ENCODE data around the gene RIMBP2.

RIMBP2 gene

GRCh38 chr12:130569521-130569920 is 146.6 kb downstream of the RIMBP2 start:
- DNase-seq (ENCODE audit: low read depth), result no peak

GRCh38 chr12:130568501-130568900 is 147.6 kb downstream of the RIMBP2 start:
- no peak for DNase-seq (ENCODE audit: low read depth)

GRCh38 chr12:130568041-130568440 is 148.1 kb downstream of the RIMBP2 start:
- no peak for DNase-seq (ENCODE audit: low read depth)

- no peak for DNase-seq (ENCODE audit: low read depth)
Measured at GRCh38 chr12:130566446-130567155, 149.5 kb downstream of the RIMBP2 start.

GRCh38 chr12:130565189-130565588 is 150.9 kb downstream of the RIMBP2 start:
- DNase-seq (ENCODE audit: low read depth), result no peak

GRCh38 chr12:130563323-130563722 is 152.8 kb downstream of the RIMBP2 start:
- no peak for DNase-seq (ENCODE audit: low read depth)

GRCh38 chr12:130562716-130563115 is 153.4 kb downstream of the RIMBP2 start:
- DNase-seq (ENCODE audit: low read depth), result no peak

- no peak for DNase-seq (ENCODE audit: low read depth)
Measured at GRCh38 chr12:130560321-130560720, 155.8 kb downstream of the RIMBP2 start.

- no peak for DNase-seq (ENCODE audit: low read depth)
Measured at GRCh38 chr12:130559806-130560205, 156.3 kb downstream of the RIMBP2 start.

- no peak for DNase-seq (ENCODE audit: low read depth)
Measured at GRCh38 chr12:130557886-130558765, 158.0 kb downstream of the RIMBP2 start.

- no peak for DNase-seq (ENCODE audit: low read depth)
Measured at GRCh38 chr12:130557201-130557600, 158.9 kb downstream of the RIMBP2 start.

- DNase-seq (ENCODE audit: low read depth), result no peak
Measured at GRCh38 chr12:130556486-130557055, 159.5 kb downstream of the RIMBP2 start.

GRCh38 chr12:130555628-130556485 is 160.2 kb downstream of the RIMBP2 start:
- no peak for DNase-seq (ENCODE audit: low read depth)

GRCh38 chr12:130555221-130555620 is 160.9 kb downstream of the RIMBP2 start:
- DNase-seq (ENCODE audit: low read depth), result no peak

- no peak for DNase-seq (ENCODE audit: low read depth)
Measured at GRCh38 chr12:130552483-130552996, 163.6 kb downstream of the RIMBP2 start.

GRCh38 chr12:130549361-130549760 is 166.7 kb downstream of the RIMBP2 start:
- no peak for DNase-seq (ENCODE audit: low read depth)

- no peak for DNase-seq (ENCODE audit: low read depth)
Measured at GRCh38 chr12:130547480-130548155, 168.5 kb downstream of the RIMBP2 start.

GRCh38 chr12:130546494-130546893 is 169.6 kb downstream of the RIMBP2 start:
- DNase-seq (ENCODE audit: low read depth), result no peak

- DNase-seq (ENCODE audit: low read depth), result no peak
Measured at GRCh38 chr12:130545475-130545874, 170.6 kb downstream of the RIMBP2 start.

- DNase-seq (ENCODE audit: low read depth), result no peak
Measured at GRCh38 chr12:130540376-130540775, 175.7 kb downstream of the RIMBP2 start.

Data from stimulated activated CD8-positive, alpha-beta memory T cell treated with anti-CD3 and anti-CD28 coated beads, Interleukin-12 subunit alpha, Interleukin-12 subunit beta, amount 100 ng/mL, for 4 hours (primary cell).